ENCODE results near the gene ABHD10.

The ABHD10 gene

DNA sequence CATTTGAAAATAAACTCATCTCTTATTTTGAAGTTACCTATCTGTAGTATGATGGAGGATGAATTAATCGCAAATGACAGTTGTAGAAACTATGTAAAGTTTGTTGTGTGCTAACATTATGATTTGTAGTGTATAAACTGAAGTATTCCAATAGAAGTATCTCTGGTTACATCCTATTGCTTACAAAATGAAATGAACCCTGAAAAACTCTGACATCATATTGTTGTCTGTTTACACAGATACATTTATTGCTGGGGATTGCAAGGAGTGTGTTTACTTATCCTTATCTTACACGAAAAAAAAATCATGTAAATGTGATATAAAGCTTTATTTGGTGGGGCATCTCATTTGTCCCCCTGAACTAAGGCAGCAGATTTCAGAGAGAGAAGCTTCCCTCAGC lies 2.6 kb upstream of the ABHD10 start:
- no peak for TF ChIP-seq CTCF (IDR thresholded peaks at IDR 0.05)

DNA sequence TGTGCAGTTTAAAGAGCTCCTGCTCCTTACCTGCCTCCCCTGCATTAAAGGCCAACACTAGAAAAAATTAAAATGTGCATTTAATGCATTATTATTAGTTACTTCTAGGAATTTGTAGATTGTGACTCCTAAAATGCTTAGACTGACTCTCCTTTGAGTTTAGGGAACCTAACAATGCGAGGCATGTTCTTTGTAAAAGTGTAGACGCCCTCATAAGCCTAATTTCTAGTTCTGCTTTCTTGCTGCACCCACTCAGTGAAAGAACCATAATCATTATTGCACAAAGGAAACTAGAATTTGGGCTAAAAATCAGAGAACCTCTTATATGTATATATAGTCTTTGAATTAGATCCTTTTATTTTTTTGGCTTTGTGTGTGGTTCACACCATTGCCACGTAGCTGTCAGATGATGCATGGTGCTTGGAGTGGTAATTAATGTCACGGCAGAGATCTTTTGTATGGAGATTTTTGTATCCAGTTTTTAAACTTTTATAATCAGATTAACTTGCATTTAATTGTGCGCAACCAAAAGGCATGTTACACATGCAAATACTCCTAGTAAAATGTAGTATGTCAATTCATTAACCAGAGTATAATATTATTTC lies 710 bp downstream of the ABHD10 start:
- TF ChIP-seq CTCF (IDR thresholded peaks at IDR 0.05) = no peak

GRCh38 chr3:111980716-111981456 lies 2.1 kb downstream of the ABHD10 start:
- TF ChIP-seq CTCF (IDR thresholded peaks at IDR 0.05) = no peak

- TF ChIP-seq CTCF (IDR thresholded peaks at IDR 0.05) = no peak
These were observed 2.6 kb downstream of the ABHD10 start for GRCh38 chr3:111981457-111981763.

DNA sequence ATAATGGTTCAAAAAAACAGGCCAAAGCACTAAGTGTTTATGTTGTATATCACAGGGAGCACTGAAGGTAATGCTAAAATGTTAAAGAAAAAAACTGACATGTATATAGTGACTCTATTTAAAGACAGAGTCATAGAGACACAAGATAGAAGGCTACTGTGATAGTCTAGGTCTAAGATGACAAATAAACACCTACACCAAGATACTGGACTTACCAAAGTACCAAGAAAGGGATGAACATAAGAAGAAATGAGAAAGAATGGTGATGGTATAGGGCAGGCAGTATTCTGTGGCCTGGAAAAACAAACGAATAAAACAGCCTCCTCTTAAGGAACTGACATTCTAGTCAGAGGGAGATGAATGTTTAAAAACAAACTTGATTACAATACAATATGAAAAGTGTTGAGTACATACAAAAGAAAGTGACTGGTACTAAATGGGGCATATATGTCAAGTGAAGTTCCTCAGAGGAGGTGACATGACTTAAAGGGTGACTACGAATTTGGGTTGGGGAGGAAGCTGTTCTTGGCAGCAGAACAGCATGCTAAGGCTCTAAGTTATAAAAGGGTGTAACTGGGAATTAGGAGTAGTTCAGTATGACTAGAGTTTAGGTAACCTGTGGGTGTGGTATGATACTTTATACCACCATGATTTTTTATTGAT lies 5.9 kb downstream of the ABHD10 start:
- TF ChIP-seq CTCF (IDR thresholded peaks at IDR 0.05) = no peak

DNA sequence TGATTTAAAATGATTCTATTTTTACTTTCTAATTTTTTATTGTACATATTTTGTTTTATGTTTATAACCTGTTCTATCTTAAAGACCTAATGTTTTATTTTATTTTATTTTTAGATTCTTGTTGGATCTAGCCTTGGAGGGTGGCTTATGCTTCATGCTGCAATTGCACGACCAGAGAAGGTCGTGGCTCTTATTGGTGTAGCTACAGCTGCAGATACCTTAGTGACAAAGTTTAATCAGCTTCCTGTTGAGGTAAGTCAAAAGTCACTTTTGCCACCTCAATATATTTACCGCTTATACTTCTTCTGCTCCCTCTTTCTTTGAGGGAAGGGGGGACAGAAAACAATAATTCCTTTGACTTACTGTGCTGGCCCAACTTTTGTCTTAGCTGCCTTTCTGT lies 8.0 kb downstream of the ABHD10 start:
- TF ChIP-seq CTCF (IDR thresholded peaks at IDR 0.05) = no peak

DNA sequence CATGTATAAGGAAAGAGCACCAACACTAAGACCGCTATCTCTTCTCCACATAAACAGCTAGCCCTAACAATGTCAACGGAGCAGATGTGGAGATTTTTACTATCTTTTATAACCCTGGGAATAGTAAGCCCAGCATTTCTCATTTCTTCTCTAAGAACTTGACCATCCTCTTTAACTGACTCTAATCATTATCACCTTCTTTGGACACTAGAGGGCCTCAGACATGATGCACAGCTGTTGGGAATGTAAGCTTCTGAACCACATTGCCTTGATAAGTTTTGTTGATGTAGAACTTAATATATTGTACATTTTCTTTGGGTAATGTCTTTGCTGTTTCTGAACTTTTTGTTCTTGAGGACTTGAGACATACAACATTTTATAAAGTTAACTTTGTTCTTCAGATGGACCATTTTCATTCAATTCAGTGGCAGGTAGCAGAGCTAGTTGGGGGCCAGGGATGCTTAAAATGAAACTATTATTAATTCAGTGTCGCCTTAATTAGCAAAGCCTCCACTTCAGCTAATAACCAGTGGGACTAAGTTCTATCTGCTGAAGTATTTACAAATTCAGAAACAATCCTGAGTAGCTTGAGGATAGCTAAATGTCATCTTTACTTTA lies 10.3 kb downstream of the ABHD10 start:
- TF ChIP-seq CTCF (IDR thresholded peaks at IDR 0.05) = peak; percentile 82

Measured in LNCAP (cell line).